ENCODE results near the gene TXLNA.

- no peak for TF ChIP-seq CTCF (IDR thresholded peaks at IDR 0.05)
- no peak for TF ChIP-seq POLR2A (IDR thresholded peaks at IDR 0.05)
- no peak for TF ChIP-seq POLR2AphosphoS5 (IDR thresholded peaks at IDR 0.05)
- no peak for TF ChIP-seq EP300 (IDR thresholded peaks at IDR 0.05)
These were observed 20.3 kb upstream of the TXLNA start for GRCh38 chr1:32159189-32159588.

Measured in upper lobe of left lung (tissue), 4 donors.